NCI-H128 (cell line): Measurements from ENCODE around the gene NEURL3.
A peak's percentile ranks its signal among the peaks of the same experiment; 100 is the strongest.
"Not testable (repeated sequence)": the region's sequence is repeated elsewhere in the genome, so short reads cannot be mapped to it uniquely, and the experiment has no call there.

ENCODE experiments used
- DNase-seq: peaks from one replicate; lab custom pipeline; 2025; ENCODE audit not compliant: unreplicated experiment; lab: John Stamatoyannopoulos, UW

The NEURL3 gene

DNA sequence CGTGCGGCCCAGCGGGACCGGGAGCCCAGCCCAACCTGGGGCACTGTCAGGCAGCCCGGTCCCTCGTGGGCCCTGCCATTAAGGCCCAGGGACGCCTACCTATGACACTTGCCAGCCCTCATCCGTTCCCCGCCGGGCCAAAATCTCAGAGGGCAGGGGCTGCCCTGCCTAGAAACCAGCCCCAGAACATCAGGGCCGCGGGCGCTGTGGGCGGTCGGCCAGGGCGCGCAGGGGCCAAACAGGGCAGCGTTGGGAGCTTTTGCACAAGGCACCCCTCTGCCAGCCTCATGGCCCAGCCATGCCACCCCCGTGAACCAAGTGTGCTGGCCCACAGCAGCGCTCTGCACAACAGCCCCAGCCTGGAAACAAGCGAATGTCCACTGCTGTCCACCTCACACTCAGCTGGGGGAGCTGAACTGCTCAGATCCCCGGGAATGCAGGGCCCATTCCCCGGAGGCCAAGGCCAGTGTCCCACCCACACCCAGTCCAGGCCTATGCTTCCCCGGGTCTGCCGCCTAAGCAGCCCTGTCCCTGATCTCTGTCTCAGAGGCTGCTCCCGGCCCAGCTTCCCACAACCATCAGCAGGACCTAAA, 3.5 kb upstream of the NEURL3 start:
- DNase-seq: no peak

DNA sequence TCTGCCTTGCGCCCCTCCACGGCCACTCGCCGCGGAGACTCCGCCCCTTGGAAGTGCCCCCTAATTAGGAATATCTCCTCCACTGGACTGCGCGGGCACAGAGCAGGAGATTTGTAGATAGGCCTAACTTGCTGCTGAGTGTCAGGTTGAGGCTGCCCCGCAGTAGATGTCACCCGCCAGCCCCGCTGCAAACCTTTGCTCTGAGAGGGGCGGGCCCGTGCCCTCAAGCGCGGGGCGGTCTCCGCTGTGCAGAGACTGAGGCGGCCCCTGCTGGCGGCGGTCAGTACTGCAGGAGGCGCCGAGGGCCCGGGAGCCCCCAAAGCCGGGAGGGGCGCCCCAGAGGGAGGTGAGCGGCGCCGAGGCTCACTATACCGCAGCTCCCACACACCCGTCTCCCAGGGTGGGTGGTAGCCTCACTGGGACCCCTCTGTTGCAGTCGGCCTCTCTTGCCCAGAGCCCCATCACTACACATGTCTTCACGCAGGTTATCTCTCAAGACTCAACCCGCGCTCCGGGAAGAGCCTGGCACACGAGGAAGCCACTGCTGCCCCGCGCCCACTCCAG, 2.9 kb upstream of the NEURL3 start:
- DNase-seq: peak; percentile 33

DNA sequence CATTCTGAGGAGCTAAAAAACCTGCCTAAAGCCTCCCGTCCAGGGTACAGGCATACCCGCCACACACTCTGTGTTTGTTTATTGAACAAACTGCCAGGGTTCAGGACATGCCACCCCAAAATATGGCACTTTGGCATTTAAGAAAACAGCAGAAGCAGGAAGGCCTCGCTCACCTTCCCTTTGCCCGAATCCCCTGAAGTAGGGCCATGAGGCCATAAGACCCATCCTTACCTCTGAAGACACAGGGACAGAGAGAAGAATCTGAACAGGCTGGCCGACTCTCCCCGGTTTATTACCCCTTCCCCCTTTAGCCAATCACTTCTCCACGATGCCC, 1.7 kb upstream of the NEURL3 start:
- DNase-seq: no peak

DNA sequence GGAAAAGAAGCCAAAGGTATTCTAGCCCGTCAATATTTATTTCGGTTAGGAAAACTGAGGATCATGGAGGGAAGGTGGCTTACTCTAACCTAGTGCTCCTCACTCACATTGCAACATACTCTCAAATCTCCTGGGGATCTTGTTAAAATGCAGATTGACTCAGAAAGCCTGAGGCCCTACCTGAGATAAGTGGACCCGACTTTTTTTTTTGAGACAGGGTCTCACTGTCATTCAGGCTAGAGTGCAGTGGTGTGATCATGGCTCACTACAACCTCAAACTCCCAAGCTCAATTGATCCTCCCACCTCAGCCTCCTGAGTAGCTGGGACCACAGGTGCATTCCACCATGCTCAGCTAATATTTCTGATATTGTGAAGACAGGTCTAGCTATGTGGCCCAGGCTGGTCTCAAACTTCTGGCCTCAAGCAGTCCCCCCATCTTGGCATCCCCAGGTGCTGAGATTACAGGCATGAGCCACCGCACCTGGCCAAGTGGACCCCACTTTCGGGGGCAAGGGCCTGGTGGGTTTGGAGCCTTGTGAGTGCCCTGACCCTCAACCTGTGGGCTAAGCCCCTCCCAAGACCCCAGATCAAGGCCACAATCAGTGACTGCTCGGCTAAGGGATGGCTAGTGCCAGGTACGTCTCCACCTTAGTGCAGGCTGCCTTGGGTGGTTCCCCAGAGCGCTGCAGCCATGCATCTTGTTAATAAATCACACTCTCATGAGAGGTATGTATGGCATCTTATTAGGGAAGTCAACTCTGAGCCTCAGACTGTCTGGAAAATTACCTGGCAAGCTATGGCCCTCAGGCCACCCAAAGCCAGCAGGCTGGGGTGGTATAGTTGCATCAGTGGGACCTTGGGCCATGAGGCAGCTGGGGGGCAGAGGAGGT, 1.1 kb upstream of the NEURL3 start:
- DNase-seq: no peak

DNA sequence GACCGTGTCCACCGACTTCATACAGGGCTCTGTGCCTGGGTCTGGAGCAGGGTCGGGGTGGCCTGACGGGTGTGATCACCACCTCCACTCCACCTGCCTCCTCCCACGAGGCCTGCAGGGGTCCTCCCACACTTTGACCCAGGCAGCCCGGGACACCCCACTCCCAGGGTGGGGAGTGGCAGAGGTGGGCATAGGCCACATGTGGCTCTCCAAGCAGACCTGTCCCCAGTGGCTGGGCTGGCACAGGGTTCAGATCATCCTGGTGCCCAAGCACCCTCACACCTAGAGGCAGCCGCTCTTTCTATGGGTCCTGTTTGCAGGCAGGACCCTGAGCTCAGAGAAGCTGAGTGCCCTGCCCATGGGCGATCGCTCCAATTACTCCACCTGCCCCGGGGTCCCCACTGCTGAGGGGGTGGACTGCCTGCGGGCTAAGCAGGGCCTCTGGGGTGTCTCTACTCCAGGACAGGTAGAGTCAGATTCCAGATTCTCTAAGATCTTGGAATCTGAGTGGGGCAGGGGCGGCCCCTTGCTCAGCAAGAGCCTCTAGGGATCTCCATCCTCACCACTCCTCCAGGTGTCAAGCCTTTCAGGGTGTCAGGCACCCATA, 1.4 kb downstream of the NEURL3 start:
- DNase-seq: no peak

DNA sequence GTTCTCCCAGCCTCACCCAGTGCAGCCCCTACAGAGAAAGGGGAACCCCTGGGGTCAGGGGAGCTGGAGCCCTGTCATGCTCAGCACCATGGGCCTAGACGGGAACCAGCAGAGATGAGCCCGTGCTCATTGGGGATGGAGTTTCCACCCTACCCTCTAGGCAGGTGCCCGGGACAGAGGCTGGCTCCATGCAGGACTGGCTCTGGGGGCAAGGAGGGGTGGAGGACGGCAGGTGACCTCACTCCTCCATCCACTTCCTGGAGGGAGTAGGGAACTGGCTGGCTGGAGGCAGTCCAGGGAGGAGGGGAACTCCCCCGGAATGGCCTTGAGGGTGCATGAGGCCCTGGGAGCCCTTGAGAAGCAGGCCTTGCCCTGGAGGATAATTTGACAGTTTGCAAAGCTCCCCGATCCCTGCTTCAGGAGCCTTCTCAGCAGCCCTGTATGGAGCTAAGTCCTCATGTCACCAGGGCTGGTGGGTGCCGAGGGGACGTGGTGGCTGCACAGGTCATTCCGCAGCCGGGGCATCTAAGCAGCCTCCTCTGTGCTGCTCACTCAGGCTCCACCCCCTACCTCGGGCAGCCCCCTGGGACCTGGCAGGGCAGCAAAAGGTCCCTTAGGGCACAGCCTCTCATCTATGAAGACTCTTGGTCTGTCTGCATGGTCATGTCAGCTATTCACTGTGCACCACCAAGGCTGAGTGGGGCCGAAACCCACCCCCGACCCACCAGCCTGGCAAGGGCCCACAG, 2.1 kb downstream of the NEURL3 start:
- DNase-seq: no peak

DNA sequence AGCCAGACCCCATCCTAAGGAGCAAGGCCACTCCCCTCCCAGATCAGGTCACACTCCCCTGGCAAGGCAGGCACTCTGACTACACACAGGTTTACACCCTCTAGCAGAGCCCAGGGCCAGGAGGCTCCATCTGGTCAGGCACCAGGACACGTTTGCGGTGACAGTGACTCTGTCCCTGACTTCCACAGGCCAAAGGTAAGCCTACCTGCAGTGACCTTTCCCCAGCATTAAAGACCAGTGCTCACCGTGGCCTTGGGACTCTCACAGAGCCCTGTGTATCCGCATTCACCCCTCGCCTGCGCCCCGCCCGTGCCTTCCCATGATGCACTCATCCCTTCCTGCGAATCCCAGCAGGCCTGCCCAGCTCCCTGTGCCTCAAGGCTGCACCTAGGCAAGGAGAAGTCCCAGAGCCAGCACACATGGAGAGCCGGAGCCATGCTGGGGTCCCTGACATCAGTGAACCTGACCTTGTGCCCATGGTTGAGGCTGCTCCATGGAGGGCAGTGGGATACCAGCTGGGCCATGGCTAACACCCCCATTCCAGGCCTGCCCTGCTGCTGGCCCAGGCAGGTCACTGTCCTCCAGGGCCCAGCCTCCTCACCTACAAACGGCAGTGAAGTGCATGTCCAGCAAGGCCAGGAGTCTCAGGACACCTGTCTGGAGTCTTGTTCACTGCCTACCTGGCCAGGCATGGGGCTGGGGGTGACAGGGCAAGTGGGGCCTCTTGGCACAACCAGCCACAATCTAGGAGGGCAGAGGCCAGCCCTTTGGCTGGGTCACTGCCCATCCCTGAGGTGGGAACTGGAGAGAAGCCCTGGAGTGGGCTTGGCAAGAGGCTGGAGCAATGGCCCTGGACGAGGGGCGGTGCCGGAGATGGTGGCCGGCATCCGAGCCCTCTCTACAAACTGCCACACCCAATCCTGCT, 3.0 kb downstream of the NEURL3 start:
- no peak for DNase-seq

DNA sequence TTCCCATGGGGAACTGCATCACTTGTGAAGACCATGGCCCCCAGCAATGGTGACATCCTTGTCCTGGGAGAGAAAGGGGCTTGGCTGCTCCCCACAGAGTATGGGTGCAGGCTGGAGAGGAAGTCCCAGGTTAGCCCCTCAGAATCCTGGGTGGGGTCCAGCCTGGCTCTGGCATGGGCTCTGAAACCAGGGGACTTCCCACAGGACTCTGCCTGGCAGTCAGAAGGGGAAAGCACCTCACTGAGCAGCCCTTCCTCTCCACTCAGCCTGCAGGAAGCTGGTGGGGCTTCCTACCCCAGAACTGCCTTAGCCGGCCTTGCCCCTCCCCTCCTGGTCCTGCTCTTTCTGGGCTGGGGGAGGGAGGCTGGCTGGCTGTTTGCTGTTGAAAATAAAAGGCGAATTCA, 3.7 kb downstream of the NEURL3 start:
- no peak for DNase-seq

DNA sequence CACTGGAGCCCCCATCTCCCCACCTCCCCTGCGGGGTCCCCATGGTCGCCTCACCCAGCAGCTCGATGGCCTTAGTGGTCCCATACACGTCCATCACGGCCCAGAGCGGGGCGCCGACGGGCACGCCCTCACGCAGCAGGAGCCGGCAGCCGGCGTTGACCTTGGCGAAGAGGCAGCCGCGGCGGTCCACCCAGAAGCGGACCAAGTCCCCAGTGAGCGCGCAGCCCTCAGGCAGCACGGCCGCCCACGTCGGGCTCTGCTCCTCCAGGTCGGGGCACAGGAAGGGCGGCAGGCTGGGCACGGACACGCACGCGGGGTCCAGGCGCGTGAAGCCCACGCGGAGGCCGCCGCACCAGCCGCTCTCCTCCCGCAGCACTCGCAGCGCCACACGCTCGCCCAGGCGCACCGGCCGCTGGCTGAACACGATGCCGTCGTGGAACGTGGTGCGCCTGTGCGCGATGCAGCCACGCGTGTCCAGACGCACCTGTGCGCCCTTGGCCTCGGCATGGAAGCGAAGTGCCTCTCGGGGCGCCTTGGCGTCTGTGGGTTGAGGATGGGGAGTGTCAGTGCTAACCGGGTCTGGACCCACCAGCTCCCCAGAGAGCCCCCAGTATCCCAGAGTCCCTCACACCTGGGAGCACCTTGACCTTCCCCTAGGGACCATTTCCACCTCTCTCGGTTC, 4.6 kb downstream of the NEURL3 start:
- DNase-seq: no peak

DNA sequence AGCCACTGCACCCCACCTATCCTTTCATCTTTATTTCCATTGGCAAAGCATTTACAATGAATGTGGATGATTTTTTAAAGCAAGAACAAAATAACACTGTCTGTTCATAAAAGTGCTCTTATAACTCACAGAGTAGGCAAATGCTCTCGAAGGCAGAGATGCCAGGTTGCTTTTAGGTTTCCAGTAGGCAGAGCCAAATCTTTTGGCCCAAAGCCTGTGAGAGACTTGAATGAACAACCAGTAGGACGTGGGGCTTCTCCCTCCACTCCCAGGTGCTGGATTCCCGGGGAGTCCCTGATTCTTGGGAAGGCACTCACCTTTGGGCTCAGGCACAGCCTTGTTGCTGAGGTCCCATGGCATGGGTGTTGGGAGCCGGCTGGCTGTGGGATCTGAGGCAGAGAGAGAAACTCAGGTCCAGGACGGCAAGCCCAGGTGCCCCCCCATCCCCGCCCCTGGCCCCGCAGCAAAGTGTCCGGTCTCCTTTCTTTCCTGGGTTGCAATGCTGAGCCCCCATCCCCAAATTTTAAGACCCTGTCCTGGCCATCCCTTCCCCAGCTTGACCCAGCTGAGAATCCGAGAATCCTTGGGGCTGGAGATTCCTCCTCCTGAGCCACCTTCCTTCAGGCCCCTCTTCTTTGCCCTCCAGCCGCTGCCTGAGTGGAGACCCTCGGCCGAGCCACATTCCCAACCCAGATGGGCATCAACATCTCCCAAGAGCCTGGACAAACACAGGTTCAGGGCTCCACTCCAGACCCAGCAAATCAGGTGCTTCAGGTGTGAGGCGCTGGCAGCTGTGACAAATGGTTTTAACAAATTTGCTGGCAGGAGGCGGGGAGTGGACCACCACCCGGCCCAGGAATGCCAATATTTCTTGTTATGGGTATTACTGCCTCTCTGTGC, 5.8 kb downstream of the NEURL3 start:
- no peak for DNase-seq

DNA sequence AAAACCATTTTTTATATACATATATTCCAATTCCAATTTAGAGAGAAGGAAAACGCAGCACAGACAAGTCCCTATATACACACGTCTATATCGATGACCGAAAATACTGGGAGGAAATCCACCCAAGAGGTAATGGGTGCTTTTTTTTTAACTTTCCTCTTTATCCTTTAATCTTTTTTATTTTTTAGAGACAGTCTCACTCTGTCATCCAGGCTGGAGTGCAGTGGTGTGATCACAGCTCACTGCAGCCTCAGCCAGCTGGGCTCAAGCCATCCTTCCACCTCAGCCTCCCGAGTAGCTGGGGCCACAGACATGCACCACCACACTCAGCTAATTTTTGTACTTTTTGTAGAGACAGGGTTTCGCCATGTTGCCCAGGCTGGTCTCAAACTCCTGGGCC, 6.5 kb downstream of the NEURL3 start:
- not testable (repeated sequence) for DNase-seq

DNA sequence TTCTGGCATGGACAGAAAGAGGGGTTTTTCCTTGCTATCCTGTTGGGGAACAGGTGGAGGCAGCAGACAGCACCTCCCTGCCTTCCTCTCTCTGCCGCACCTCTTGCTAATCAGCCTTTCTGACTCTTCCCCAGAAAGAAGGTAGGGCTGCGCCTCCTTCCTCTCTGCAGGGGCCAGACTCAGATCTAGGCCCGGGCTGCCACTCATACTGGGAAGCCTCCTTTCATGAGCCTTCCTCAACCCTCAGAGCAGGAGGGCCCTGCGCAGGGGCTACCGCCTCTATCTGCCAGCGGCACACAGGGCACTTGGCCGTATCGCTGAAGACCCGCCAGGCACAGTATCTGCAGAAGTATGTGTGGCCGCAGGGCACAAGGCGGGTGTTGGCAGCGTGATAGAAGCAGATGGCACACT, 7.1 kb downstream of the NEURL3 start:
- no peak for DNase-seq

DNA sequence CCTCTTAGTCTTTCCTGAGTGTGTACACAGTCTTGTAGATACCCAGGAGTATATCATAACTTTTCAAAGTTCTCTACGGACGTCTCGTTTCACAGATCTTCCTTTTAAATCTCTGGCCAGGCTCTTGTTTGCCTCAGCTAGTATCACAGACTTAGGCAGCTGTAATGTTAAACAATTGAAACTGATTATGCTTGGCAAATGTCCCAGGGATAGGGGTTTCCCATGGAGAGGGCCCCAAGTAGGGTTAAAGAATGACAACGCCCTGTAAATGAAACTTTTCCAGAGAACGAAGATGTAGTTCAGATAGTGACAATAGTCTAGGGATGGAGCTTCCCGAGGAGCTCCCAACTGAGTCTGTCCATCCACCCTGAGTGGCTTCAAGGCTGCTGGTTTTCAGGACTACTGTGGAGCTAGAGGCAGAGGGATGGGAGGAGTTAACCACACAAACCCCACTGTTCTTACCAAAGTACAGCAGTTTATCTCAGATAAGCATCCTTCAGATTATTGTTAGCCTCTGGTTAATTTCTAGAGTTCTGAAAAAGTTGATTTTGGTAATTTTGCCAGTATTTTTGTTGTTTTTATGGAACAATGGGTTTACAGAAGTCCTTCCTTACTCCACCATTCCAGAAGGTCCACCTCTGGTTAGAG, 9.1 kb downstream of the NEURL3 start:
- DNase-seq: no peak

DNA sequence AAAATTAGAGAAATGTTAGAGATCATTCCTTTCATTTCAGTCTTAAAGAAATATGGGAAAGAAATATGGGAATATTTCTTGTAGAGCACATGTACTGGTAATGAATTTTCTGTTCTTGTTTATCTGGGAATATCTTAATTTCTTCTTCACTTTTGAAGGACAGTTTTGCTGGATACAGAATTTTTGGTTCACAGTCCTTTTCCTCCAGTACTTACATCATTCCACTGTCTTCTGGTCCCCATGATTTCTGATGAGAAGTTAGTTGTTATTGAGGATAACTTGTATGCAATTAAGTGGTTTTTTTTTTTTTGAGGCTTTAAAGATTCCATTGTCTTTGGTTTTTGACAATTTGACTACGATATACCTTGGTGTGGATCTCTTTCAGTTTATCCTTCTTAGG, 11.0 kb downstream of the NEURL3 start:
- DNase-seq: no peak

DNA sequence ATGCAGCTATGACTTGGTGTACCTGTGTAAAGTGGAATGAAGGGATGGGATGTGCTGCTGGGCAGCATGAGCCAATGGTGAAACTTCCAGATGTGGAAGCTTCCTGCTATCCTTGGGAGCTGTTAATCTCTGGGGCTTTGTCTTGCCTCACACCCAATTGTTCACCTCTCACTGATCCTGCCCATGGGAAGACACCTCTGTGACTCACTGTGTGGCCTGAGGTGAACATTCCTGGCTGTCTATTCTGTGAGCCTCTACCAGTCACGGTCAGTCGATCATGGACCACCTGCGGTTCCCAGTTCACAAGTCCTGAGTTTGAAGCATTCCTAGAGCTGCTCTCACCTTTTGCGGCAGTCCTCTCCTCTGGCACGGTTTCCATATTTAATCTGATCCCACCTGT, 12.1 kb downstream of the NEURL3 start:
- DNase-seq: no peak

DNA sequence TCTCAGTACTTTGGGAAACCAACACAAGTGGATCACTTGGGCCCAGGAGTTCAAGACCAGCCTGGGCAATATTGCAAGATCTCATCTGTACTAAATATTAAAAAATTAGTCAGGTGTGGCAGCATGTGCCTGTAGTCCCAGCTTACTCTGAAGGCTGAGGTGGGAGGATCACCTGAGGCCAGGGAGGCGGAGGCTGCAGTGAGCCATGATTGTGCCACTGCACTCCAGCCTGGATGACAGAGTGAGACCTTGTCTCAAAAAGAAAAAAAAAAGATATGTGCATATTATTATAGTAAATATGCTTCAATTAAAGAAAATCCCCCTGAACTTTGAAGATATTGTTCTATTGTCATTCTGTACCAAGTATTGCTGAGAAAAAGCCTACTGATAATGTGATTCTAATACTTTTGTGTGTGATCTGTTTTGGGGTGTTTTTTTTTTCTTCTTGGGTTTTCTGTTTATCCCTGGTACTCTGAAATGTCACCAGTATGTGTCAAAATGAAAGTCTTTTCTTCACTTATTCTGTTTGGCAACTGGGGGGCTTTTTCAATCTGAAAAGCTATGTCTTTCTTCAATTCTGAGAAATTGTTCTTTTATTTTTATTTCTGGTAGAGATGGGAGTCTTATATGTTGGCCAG, 13.2 kb downstream of the NEURL3 start:
- DNase-seq: no peak

DNA sequence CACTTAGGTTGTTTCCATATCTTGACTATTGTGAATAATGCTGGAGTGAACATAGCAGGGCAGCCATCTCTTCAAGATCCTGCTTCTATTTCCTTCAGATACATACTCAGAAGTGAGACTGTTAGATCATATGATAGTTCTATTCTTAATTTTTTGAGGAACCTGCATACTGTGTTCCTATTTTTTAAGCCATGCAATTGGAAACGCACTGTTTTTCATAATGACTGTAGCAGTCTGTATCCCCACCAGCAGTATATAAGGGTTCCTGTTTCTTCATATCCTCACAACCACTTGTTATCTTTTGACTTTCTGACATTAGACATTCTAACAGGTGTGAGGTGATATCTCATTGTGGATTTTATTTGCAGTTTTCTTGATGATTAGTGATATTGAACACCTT, 15.5 kb downstream of the NEURL3 start:
- no peak for DNase-seq

DNA sequence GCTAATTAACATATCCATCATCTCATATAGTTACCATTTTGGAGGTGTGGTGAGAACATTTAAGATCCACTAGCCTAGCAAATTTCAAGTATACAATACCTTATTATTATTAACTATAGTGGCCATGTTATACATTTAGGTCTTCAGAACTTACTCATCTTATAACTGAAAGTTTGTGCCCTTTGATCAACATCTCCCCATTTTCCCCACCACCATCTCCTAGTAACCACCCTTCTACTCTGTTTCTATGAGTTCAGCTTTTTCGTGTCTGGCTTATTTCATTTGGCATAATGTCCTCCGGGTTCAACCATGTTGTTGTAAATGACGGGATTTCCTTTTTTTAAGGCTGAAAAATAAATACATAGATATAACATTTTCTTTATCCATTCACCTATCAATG, 15.9 kb downstream of the NEURL3 start:
- no peak for DNase-seq
